A549 (cell line): ENCODE measurements around the gene SLC13A4.

Experiments
- FOSL2 ChIP-seq, 2 experiments: fragments of 450-650 bp in 1 of 2; fragments of >200 bp in 1 of 2; sonication (Bioruptor Twin) in 1 of 2; formaldehyde crosslinking; IDR thresholded peaks; 2 replicates each; pipeline versions ENCODE4 v1.5.0 to v1.6.1; 2016 to 2020; ENCODE audit warnings: mild to moderate bottlenecking in 1 of 2, moderate library complexity in 1 of 2
- JUNB ChIP-seq: fragments of >200 bp; sonication (Bioruptor Twin); formaldehyde crosslinking; IDR thresholded peaks from 2 replicates; pipeline ENCODE4 v1.6.1; 2016
- POLR2A ChIP-seq: IDR thresholded peaks from 2 replicates; pipeline ENCODE4 v1.6.1; 2012; ENCODE audit warnings: mild to moderate bottlenecking, low read length
- TF ChIP-seq, protein P1 (sequence below): fragments of >200 bp; sonication (Bioruptor Twin); formaldehyde crosslinking; IDR thresholded peaks from 3 replicates; pipeline ENCODE4 v1.5.1; 2016

DNA sequence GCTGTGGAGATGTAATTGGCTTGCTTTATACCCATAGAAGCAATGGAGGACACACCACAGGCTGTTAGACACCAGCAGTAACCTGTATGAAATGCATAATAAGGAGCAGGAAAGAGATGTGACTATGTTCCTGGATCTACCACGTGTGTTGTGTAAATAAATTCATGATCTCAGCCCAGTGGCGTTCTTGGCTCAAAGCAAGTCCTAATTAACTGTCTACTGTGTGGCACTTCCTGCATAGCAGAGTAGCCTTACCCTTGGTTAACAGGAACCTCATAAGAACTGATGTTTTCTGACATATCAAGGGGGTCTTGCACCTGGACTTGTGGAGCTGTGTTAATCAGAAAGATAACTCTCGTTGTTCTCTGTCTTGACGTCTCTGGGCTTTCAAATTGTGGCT, 46.3 kb upstream of the SLC13A4 start:
- TF ChIP-seq, protein P1, sequence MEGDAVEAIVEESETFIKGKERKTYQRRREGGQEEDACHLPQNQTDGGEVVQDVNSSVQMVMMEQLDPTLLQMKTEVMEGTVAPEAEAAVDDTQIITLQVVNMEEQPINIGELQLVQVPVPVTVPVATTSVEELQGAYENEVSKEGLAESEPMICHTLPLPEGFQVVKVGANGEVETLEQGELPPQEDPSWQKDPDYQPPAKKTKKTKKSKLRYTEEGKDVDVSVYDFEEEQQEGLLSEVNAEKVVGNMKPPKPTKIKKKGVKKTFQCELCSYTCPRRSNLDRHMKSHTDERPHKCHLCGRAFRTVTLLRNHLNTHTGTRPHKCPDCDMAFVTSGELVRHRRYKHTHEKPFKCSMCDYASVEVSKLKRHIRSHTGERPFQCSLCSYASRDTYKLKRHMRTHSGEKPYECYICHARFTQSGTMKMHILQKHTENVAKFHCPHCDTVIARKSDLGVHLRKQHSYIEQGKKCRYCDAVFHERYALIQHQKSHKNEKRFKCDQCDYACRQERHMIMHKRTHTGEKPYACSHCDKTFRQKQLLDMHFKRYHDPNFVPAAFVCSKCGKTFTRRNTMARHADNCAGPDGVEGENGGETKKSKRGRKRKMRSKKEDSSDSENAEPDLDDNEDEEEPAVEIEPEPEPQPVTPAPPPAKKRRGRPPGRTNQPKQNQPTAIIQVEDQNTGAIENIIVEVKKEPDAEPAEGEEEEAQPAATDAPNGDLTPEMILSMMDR, result no peak
- TF ChIP-seq JUNB, result no peak
- no peak for TF ChIP-seq POLR2A
- no peak for TF ChIP-seq FOSL2 (IDR thresholded peaks at IDR 0.05)
- 0 out of 2 replicates have a peak, but pooled peaks have one; percentile 6 for TF ChIP-seq FOSL2 (CRISPR knock-in tag; IDR thresholded peaks at IDR 0.05)
